K562 (cell line): ENCODE measurements around the gene UTP4. TPM values are rescaled to one million over a fixed set of nuclear protein-coding genes. Genes with fewer than 3 reads are reported as not detected.

Experiments used
- CREB3 ChIP-seq: fragments of 450-650 bp; conservative IDR thresholded peaks from 2 replicates; pipeline ENCODE4 v1.6.1; 2016; ENCODE audit warnings: missing genetic modification characterization, low read depth, mild to moderate bottlenecking, missing compliant biosample characterization, moderate library complexity
- EGR1 ChIP-seq: fragments of 450-650 bp; conservative IDR thresholded peaks from 2 replicates; pipeline ENCODE4 v1.6.1; 2017; ENCODE audit warnings: mild to moderate bottlenecking
- FOXK2 ChIP-seq, 2 experiments: fragments of 450-650 bp; IDR thresholded peaks in 1 of 2; conservative IDR thresholded peaks in 1 of 2; 2 replicates each; pipeline ENCODE4 v1.6.1; 2016; ENCODE audit warnings: low read depth in 2 of 2, mild to moderate bottlenecking in 1 of 2
- MCM5 ChIP-seq: fragments of 450-650 bp; IDR thresholded peaks from 2 replicates; pipeline ENCODE4 v1.6.1; 2016; ENCODE audit warnings: low read depth
- POLR2G ChIP-seq: fragments of 200-400 bp; formaldehyde crosslinking; IDR thresholded peaks from 2 replicates; pipeline ENCODE4 v1.6.1; 2017; ENCODE audit warnings: low read depth, mild to moderate bottlenecking, antibody characterized with exemption, low read length, moderate library complexity
- SAP30 ChIP-seq: fragments of 200-600 bp; sonication (generic); IDR thresholded peaks from 2 replicates; pipeline ENCODE4 v1.6.1; 2012; ENCODE audit warnings: borderline replicate concordance, low read depth, mild to moderate bottlenecking, moderate library complexity, low read length, control low read depth, inconsistent platforms; ENCODE audit not compliant: insufficient read depth, poor library complexity, severe bottlenecking
- SNIP1 ChIP-seq: fragments of 450-650 bp; IDR thresholded peaks from 2 replicates; pipeline ENCODE4 v1.7.1; 2017; ENCODE audit warnings: low read depth, mild to moderate bottlenecking
- SUPT5H ChIP-seq: fragments of 450-650 bp; IDR thresholded peaks from 2 replicates; pipeline ENCODE4 v1.6.1; 2016
- ZBTB9 ChIP-seq: fragments of 450-650 bp; formaldehyde crosslinking; IDR thresholded peaks from 2 replicates; pipeline ENCODE4 v1.4.0; 2020; ENCODE audit warnings: mild to moderate bottlenecking, moderate library complexity
- ZFX ChIP-seq: sonication (generic); formaldehyde crosslinking; IDR thresholded peaks from 2 replicates; pipeline ENCODE4 v1.8.0; 2022; ENCODE audit warnings: mild to moderate bottlenecking, missing genetic modification reagents, moderate library complexity
- ZMIZ1 ChIP-seq, 2 experiments: fragments of 150-350 bp in 1 of 2; IDR thresholded peaks; 2 replicates each; pipeline ENCODE4 v1.6.1; 2012 to 2016; ENCODE audit warnings: low read depth in 2 of 2, low read length in 2 of 2, mild to moderate bottlenecking in 1 of 2, moderate library complexity in 1 of 2
- polyA plus RNA-seq, 8 experiments: library from polyadenylated mRNA; depleted of rRNA in 4 of 8; stranded (reverse) in 5 of 8; unstranded in 3 of 8; fragments of >200 nt; fragmentation: Nextera tagmentation in 2 of 8; fragmentation: Illumina TruSeq in 1 of 8; extraction: Ambion mirVana in 2 of 8; extraction: Trizol in 1 of 8; gene quantifications; 2 replicates each; pipeline versions ENCODE4 v1.2.1 to v1.2.3, GENCODE V29; 2011 to 2014; ENCODE audit warnings: inconsistent platforms in 1 of 8, missing spikeins in 1 of 8
- total RNA-seq, 7 experiments: library from RNA; depleted of rRNA in 6 of 7; stranded (reverse); fragments of >200 nt in 6 of 7; fragmentation: Illumina TruSeq in 2 of 7; extraction: Trizol in 2 of 7; gene quantifications; 2 replicates each; pipeline versions ENCODE4 v1.2.1 to v1.2.3, GENCODE V29; 2011 to 2021; ENCODE audit warnings: low replicate concordance in 1 of 7
- TF ChIP-seq, protein P1 (sequence below): fragments of 250-450 bp; sonication (Bioruptor Pico); IDR thresholded peaks from 2 replicates; pipeline ENCODE4 v1.5.0; 2020; ENCODE audit warnings: mild to moderate bottlenecking, borderline replicate concordance
- TF ChIP-seq, protein P2 (sequence below): sonication (generic); formaldehyde crosslinking; IDR thresholded peaks from 2 replicates; pipeline ENCODE4 v1.8.0; 2022; ENCODE audit warnings: mild to moderate bottlenecking, missing genetic modification reagents

Gene UTP4
- total and polyA plus RNA-seq, 9 of the 15 experiments (the other 6 are each of a cell fraction or from before 2014, with no cell fraction given): 46.1 to 203 (median 145) TPM

- peak; percentile 98 for TF ChIP-seq POLR2G
- TF ChIP-seq CREB3 (tag): 0 out of 2 replicates have a peak, but pooled peaks have one; percentile 60
- TF ChIP-seq EGR1: peak; percentile 86
- TF ChIP-seq SNIP1: no peak
- TF ChIP-seq ZFX (CRISPR knock-in tag): peak; percentile 70
- no peak for TF ChIP-seq MCM5
- no peak for TF ChIP-seq ZMIZ1 (IDR thresholded peaks at IDR 0.05; ENCODE audit: low read depth in 2 of 2, low read length in 2 of 2)
- TF ChIP-seq SAP30: no peak
- peak; percentile 79 for TF ChIP-seq SUPT5H
- TF ChIP-seq FOXK2 (conservative IDR thresholded peaks at IDR 0.05 in 1 of 2, IDR thresholded peaks at IDR 0.05 in 1 of 2; ENCODE audit: low read depth in 2 of 2): peak in 1 of 2 experiments; percentile 56; a peak in 1 of 4 replicates
- TF ChIP-seq, protein P1, sequence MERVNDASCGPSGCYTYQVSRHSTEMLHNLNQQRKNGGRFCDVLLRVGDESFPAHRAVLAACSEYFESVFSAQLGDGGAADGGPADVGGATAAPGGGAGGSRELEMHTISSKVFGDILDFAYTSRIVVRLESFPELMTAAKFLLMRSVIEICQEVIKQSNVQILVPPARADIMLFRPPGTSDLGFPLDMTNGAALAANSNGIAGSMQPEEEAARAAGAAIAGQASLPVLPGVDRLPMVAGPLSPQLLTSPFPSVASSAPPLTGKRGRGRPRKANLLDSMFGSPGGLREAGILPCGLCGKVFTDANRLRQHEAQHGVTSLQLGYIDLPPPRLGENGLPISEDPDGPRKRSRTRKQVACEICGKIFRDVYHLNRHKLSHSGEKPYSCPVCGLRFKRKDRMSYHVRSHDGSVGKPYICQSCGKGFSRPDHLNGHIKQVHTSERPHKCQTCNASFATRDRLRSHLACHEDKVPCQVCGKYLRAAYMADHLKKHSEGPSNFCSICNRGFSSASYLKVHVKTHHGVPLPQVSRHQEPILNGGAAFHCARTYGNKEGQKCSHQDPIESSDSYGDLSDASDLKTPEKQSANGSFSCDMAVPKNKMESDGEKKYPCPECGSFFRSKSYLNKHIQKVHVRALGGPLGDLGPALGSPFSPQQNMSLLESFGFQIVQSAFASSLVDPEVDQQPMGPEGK (CRISPR knock-in tag): no peak
- no peak for TF ChIP-seq ZBTB9 (CRISPR knock-in tag)
- TF ChIP-seq, protein P2, sequence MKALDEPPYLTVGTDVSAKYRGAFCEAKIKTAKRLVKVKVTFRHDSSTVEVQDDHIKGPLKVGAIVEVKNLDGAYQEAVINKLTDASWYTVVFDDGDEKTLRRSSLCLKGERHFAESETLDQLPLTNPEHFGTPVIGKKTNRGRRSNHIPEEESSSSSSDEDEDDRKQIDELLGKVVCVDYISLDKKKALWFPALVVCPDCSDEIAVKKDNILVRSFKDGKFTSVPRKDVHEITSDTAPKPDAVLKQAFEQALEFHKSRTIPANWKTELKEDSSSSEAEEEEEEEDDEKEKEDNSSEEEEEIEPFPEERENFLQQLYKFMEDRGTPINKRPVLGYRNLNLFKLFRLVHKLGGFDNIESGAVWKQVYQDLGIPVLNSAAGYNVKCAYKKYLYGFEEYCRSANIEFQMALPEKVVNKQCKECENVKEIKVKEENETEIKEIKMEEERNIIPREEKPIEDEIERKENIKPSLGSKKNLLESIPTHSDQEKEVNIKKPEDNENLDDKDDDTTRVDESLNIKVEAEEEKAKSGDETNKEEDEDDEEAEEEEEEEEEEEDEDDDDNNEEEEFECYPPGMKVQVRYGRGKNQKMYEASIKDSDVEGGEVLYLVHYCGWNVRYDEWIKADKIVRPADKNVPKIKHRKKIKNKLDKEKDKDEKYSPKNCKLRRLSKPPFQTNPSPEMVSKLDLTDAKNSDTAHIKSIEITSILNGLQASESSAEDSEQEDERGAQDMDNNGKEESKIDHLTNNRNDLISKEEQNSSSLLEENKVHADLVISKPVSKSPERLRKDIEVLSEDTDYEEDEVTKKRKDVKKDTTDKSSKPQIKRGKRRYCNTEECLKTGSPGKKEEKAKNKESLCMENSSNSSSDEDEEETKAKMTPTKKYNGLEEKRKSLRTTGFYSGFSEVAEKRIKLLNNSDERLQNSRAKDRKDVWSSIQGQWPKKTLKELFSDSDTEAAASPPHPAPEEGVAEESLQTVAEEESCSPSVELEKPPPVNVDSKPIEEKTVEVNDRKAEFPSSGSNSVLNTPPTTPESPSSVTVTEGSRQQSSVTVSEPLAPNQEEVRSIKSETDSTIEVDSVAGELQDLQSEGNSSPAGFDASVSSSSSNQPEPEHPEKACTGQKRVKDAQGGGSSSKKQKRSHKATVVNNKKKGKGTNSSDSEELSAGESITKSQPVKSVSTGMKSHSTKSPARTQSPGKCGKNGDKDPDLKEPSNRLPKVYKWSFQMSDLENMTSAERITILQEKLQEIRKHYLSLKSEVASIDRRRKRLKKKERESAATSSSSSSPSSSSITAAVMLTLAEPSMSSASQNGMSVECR (CRISPR knock-in tag): peak; percentile 78
These were observed 54.4 kb downstream of the UTP4 start, which contains the start of gene SNTB2 (continued) for GRCh38 chr16:69186642-69187445.
